CD4-positive, alpha-beta T cell treated with Interleukin-17A for 1 hour (primary cell): ENCODE results near the gene LTBP3.
A peak's percentile ranks its signal among the peaks of the same experiment; 100 is the strongest.

Experiments
- DNase-seq: peaks from one replicate; pipeline ENCODE4 v3.0.0-alpha.2; 2020

LTBP3 gene

GRCh38 chr11:65505466-65506289, 52.5 kb downstream of the LTBP3 start:
- peak; percentile 45 for DNase-seq

GRCh38 chr11:65504674-65505465, 53.3 kb downstream of the LTBP3 start:
- peak; percentile 45 for DNase-seq

GRCh38 chr11:65503949-65504673, 54.0 kb downstream of the LTBP3 start:
- DNase-seq = peak; percentile 53

- peak; percentile 38 for DNase-seq
These were observed 54.7 kb downstream of the LTBP3 start for GRCh38 chr11:65503368-65503948.

- peak; percentile 56 for DNase-seq
These were observed 55.4 kb downstream of the LTBP3 start for GRCh38 chr11:65502555-65503367.

- DNase-seq = no peak
These were observed 55.9 kb downstream of the LTBP3 start for GRCh38 chr11:65502274-65502554.

GRCh38 chr11:65501472-65502273, 56.5 kb downstream of the LTBP3 start:
- peak; percentile 44 for DNase-seq

GRCh38 chr11:65501186-65501471, 57.0 kb downstream of the LTBP3 start:
- DNase-seq = no peak

GRCh38 chr11:65500387-65501185, 57.6 kb downstream of the LTBP3 start:
- peak; percentile 62 for DNase-seq

GRCh38 chr11:65499713-65500386, 58.3 kb downstream of the LTBP3 start:
- DNase-seq = no peak

GRCh38 chr11:65498977-65499712, 59.0 kb downstream of the LTBP3 start, which contains the start of gene MALAT1:
MALAT1 (plus strand) TSS chr11:65499045.
- peak; percentile 97 for DNase-seq

- no peak for DNase-seq
These were observed 59.5 kb downstream of the LTBP3 start for GRCh38 chr11:65498727-65498976.

- DNase-seq = peak; percentile 81
These were observed 60.0 kb downstream of the LTBP3 start for GRCh38 chr11:65498042-65498726.

GRCh38 chr11:65497141-65498041, 60.8 kb downstream of the LTBP3 start:
- DNase-seq = peak; percentile 98

GRCh38 chr11:65496304-65497140, 61.6 kb downstream of the LTBP3 start:
- DNase-seq = no peak

GRCh38 chr11:65493367-65494176, 64.6 kb downstream of the LTBP3 start:
- DNase-seq = no peak
